Superior temporal gyrus (tissue), 1 donor: ENCODE data around the gene GRIN2A.

ENCODE experiments used
- DNase-seq: peaks from one replicate; pipeline ENCODE4 v3.0.0-alpha.2; 2016; ENCODE audit errors: extremely low spot score

Gene GRIN2A

GRCh38 chr16:9969580-9969979, 212.6 kb downstream of the GRIN2A start:
- DNase-seq, result peak; percentile 50

GRCh38 chr16:9966569-9967157, 215.6 kb downstream of the GRIN2A start:
- no peak for DNase-seq

- no peak for DNase-seq
These were observed 217.1 kb downstream of the GRIN2A start for GRCh38 chr16:9965079-9965478.

- DNase-seq, result no peak
These were observed 217.8 kb downstream of the GRIN2A start for GRCh38 chr16:9964426-9964825.

- DNase-seq, result no peak
These were observed 224.8 kb downstream of the GRIN2A start for GRCh38 chr16:9957433-9957832.

- DNase-seq, result no peak
These were observed 225.2 kb downstream of the GRIN2A start for GRCh38 chr16:9957002-9957401.

- no peak for DNase-seq
These were observed 226.6 kb downstream of the GRIN2A start for GRCh38 chr16:9955677-9956076.

GRCh38 chr16:9953908-9954570, 228.2 kb downstream of the GRIN2A start:
- peak; percentile 31 for DNase-seq

- DNase-seq, result no peak
These were observed 231.6 kb downstream of the GRIN2A start for GRCh38 chr16:9950658-9951057.

GRCh38 chr16:9949396-9949795, 232.8 kb downstream of the GRIN2A start:
- DNase-seq, result no peak

GRCh38 chr16:9948933-9949332, 233.3 kb downstream of the GRIN2A start:
- DNase-seq, result no peak

- DNase-seq, result no peak
These were observed 236.1 kb downstream of the GRIN2A start for GRCh38 chr16:9946022-9946720.

- no peak for DNase-seq
These were observed 239.1 kb downstream of the GRIN2A start for GRCh38 chr16:9943121-9943520.

GRCh38 chr16:9941245-9941644, 241.0 kb downstream of the GRIN2A start:
- no peak for DNase-seq

GRCh38 chr16:9934723-9935508, 247.3 kb downstream of the GRIN2A start:
- no peak for DNase-seq

GRCh38 chr16:9932919-9933653, 249.1 kb downstream of the GRIN2A start:
- DNase-seq, result no peak

- no peak for DNase-seq
These were observed 250.2 kb downstream of the GRIN2A start for GRCh38 chr16:9932000-9932399.

- no peak for DNase-seq
These were observed 252.4 kb downstream of the GRIN2A start for GRCh38 chr16:9929836-9930235.

- DNase-seq, result no peak
These were observed 252.9 kb downstream of the GRIN2A start for GRCh38 chr16:9929313-9929712.

- DNase-seq, result no peak
These were observed 259.8 kb downstream of the GRIN2A start for GRCh38 chr16:9922441-9922840.

- no peak for DNase-seq
These were observed 260.2 kb downstream of the GRIN2A start for GRCh38 chr16:9921997-9922396.

- DNase-seq, result no peak
These were observed 262.8 kb downstream of the GRIN2A start for GRCh38 chr16:9919460-9919859.
